ENCODE measurements around the gene PNPO. TPM values are rescaled to one million over a fixed set of nuclear protein-coding genes. Genes with fewer than 3 reads are reported as not detected.

Gene PNPO
- total and polyA plus RNA-seq, 2 of the 13 experiments (the other 11 are each of a cell fraction or from before 2014, with no cell fraction given), result 47.9 to 63.3 TPM

GRCh38 chr17:47970725-47971499 is 29.5 kb downstream of the PNPO start, which contains the start of gene CDK5RAP3 (continued):
- TF ChIP-seq POGK (CRISPR knock-in tag; conservative IDR thresholded peaks at IDR 0.05) (peak; percentile 96), KAT7 (CRISPR knock-in tag; IDR thresholded peaks at IDR 0.05; ENCODE audit: borderline replicate concordance) (peak; percentile 69), YEATS2 (CRISPR knock-in tag; IDR thresholded peaks at IDR 0.05; ENCODE audit: borderline replicate concordance) (peak; percentile 88), SRSF1 (optimal IDR thresholded peaks at IDR 0.05; ENCODE audit: low read depth, low read length) (peak; percentile 97), POGZ (CRISPR knock-in tag; IDR thresholded peaks at IDR 0.05) (peak; percentile 91), HMG20A (CRISPR knock-in tag; IDR thresholded peaks at IDR 0.05; ENCODE audit: borderline replicate concordance) (peak; percentile 52; the same call in 1 of the 2 replicates), ZNF615 (CRISPR knock-in tag; IDR thresholded peaks at IDR 0.05; ENCODE audit: borderline replicate concordance) (no peak; the same call in 1 of the 2 replicates), ZFP37 (CRISPR knock-in tag; IDR thresholded peaks at IDR 0.05; ENCODE audit: borderline replicate concordance) (peak; percentile 67; the same call in 1 of the 2 replicates), SMC3 (IDR thresholded peaks at IDR 0.05; ENCODE audit: low read length) (peak; percentile 76; the same call in 1 of the 2 replicates), TAF15 (IDR thresholded peaks at IDR 0.05; ENCODE audit: low read depth, low read length, poor library complexity, severe bottlenecking) (peak; percentile 44), ATF3 (CRISPR knock-in tag; IDR thresholded peaks at IDR 0.05) (no peak; the same call in 1 of the 2 replicates), PCBP2 (optimal IDR thresholded peaks at IDR 0.05; ENCODE audit: low read depth, low read length, poor library complexity, severe bottlenecking) (no peak), HOXA9 (CRISPR knock-in tag; IDR thresholded peaks at IDR 0.05; ENCODE audit: borderline replicate concordance) (peak; percentile 93), GTF3A (CRISPR knock-in tag; conservative IDR thresholded peaks at IDR 0.05) (no peak; the same call in 1 of the 2 replicates), ZZZ3 (CRISPR knock-in tag; IDR thresholded peaks at IDR 0.05; ENCODE audit: borderline replicate concordance) (no peak)
- TF ChIP-seq, protein P1, sequence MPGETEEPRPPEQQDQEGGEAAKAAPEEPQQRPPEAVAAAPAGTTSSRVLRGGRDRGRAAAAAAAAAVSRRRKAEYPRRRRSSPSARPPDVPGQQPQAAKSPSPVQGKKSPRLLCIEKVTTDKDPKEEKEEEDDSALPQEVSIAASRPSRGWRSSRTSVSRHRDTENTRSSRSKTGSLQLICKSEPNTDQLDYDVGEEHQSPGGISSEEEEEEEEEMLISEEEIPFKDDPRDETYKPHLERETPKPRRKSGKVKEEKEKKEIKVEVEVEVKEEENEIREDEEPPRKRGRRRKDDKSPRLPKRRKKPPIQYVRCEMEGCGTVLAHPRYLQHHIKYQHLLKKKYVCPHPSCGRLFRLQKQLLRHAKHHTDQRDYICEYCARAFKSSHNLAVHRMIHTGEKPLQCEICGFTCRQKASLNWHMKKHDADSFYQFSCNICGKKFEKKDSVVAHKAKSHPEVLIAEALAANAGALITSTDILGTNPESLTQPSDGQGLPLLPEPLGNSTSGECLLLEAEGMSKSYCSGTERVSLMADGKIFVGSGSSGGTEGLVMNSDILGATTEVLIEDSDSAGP (CRISPR knock-in tag; IDR thresholded peaks at IDR 0.05; ENCODE audit: borderline replicate concordance), result peak; percentile 97
- TF ChIP-seq, protein P2, sequence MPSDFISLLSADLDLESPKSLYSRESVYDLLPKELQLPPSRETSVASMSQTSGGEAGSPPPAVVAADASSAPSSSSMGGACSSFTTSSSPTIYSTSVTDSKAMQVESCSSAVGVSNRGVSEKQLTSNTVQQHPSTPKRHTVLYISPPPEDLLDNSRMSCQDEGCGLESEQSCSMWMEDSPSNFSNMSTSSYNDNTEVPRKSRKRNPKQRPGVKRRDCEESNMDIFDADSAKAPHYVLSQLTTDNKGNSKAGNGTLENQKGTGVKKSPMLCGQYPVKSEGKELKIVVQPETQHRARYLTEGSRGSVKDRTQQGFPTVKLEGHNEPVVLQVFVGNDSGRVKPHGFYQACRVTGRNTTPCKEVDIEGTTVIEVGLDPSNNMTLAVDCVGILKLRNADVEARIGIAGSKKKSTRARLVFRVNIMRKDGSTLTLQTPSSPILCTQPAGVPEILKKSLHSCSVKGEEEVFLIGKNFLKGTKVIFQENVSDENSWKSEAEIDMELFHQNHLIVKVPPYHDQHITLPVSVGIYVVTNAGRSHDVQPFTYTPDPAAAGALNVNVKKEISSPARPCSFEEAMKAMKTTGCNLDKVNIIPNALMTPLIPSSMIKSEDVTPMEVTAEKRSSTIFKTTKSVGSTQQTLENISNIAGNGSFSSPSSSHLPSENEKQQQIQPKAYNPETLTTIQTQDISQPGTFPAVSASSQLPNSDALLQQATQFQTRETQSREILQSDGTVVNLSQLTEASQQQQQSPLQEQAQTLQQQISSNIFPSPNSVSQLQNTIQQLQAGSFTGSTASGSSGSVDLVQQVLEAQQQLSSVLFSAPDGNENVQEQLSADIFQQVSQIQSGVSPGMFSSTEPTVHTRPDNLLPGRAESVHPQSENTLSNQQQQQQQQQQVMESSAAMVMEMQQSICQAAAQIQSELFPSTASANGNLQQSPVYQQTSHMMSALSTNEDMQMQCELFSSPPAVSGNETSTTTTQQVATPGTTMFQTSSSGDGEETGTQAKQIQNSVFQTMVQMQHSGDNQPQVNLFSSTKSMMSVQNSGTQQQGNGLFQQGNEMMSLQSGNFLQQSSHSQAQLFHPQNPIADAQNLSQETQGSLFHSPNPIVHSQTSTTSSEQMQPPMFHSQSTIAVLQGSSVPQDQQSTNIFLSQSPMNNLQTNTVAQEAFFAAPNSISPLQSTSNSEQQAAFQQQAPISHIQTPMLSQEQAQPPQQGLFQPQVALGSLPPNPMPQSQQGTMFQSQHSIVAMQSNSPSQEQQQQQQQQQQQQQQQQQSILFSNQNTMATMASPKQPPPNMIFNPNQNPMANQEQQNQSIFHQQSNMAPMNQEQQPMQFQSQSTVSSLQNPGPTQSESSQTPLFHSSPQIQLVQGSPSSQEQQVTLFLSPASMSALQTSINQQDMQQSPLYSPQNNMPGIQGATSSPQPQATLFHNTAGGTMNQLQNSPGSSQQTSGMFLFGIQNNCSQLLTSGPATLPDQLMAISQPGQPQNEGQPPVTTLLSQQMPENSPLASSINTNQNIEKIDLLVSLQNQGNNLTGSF (CRISPR knock-in tag; IDR thresholded peaks at IDR 0.05), result peak; percentile 79
